ENCODE results near the gene CIAO1.

Gene CIAO1

GRCh38 chr2:96318723-96319122, 52.7 kb downstream of the CIAO1 start:
- no peak for TF ChIP-seq CTCF (IDR thresholded peaks at IDR 0.05; ENCODE audit: extremely low read depth, missing control alignments)
- no peak for DNase-seq (ENCODE audit: low spot score)

- no peak for DNase-seq (ENCODE audit: low spot score)
- no peak for TF ChIP-seq CTCF (IDR thresholded peaks at IDR 0.05; ENCODE audit: extremely low read depth, missing control alignments)
Observed at GRCh38 chr2:96319396-96319795, 53.4 kb downstream of the CIAO1 start.

GRCh38 chr2:96320326-96320725, 54.3 kb downstream of the CIAO1 start:
- DNase-seq (ENCODE audit: low spot score), result no peak
- no peak for TF ChIP-seq CTCF (IDR thresholded peaks at IDR 0.05; ENCODE audit: extremely low read depth, missing control alignments)

- DNase-seq (ENCODE audit: low spot score), result peak; percentile 51
- TF ChIP-seq CTCF (IDR thresholded peaks at IDR 0.05; ENCODE audit: extremely low read depth, missing control alignments), result no peak
Observed at GRCh38 chr2:96320728-96321622, 55.0 kb downstream of the CIAO1 start.
